Stimulated activated CD8-positive, alpha-beta memory T cell treated with anti-CD3 and anti-CD28 coated beads, Interleukin-2, amount 100 ng/mL, for 48 hours (primary cell): ENCODE measurements around the gene RHCE.
"Not testable (repeated sequence)": the region's sequence is repeated elsewhere in the genome, so short reads cannot be mapped to it uniquely, and the experiment has no call there.

Source experiments
- DNase-seq, 2 donors: peaks; one replicate each; pipeline ENCODE4 v3.0.0-alpha.2; 2020; ENCODE audit warnings: low read depth in 2 of 2

RHCE gene

DNA sequence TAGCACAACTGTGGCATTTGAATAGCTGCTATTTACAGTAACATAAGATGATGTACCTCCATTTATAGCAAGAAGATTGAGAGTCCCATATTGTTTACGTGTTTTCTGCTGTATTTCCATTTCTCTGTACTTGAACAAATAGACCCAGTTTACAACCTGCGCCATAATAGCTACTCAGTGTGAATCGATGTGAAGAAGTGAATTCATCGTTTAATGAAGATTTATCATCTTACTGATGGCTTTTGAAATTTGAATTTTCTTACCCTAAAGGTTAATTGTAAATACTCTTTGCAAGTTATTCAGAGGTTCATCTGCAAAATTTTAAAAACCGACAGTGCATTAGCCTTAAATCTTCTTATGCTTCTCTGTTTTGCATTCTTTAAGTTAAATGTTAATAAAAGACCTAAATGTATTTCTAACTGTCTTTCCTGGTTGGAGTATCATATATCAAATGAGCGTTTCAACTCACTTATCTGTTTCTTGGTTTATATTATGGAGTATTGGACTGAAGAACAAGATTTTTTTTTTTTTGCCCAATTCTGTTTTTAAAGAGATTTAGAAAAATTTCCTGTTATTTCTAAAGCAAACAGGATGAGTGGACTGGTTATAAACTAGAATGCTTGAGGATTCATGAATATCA, 12.2 kb upstream of the RHCE start:
- DNase-seq = no peak

DNA sequence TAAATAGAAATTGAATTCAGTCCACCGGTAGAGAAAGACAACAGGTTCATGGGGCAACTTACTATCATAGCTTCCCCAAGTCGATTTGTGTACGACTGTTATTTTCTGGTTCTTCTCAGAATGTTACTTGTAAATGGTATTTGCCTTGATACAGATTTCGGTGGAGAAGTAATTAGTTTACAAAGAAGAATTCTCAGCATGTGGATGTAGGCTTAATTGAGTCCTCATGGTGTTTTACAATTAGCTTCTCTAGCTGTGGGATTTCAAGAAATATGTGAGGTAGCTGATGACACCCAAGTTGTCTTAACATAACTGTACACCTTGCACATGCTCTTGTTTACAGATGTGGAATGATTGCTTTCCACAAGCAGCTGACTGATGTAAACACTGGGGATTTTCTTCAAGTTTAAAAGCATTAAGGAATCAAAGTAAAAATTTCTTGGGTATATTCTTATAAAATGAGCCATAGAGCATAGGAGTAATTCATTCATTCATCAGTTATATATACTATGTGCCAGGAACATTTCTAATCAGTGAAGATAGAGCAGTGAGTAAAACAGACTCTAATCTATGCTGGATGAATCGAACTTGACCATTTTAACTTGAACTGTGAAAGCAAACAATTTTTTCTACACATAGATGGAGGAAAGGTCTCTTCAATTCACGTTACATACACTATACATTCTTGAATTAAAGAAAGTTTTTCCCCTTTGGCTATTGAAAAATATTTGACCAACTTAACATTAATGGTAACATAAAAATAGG, 11.5 kb upstream of the RHCE start:
- DNase-seq = no peak

DNA sequence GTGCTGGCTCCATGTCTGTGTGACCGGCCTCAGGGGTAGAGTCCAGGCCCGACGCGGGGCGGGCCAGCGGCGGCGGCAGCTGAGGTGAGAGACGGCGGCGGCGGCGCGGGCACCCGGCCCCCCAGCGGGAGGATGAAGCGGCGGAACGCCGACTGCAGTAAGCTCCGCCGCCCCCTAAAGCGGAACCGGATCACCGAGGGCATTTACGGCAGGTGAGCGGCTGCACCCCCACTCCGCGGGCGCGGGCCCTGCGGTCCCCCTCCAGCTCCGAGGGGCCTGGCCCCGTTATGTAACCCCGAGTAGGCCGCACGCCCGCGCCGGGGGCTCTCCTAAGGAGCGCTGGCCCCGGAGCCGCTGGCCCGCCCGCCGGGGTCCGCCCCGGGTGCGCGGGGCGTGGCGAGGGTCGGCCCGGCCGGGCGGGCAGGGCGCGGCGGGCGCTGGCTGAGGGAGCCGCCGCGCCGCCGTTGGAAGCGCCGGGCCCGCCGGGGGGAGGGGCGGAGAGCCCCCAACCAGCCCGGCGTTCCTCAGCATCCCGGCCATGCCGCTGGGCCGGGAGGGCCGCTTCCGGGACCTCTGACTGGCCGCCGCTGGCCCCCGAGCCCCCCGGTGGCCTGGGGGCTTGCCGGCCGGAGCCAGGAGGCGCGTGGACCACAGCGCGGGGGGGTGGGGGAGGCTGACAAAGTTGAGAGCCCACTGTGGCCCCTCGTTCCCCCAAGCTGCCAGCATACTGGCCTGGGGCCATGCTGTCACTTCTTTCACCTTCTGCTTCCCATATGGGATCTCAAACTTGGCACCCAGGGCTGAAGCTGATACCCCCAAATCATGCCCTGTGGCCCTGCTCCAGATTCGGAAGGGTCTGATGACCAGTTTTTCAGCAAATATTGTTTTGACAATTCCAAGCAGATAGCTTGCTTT, 10.6 kb upstream of the RHCE start:
- no peak for DNase-seq

DNA sequence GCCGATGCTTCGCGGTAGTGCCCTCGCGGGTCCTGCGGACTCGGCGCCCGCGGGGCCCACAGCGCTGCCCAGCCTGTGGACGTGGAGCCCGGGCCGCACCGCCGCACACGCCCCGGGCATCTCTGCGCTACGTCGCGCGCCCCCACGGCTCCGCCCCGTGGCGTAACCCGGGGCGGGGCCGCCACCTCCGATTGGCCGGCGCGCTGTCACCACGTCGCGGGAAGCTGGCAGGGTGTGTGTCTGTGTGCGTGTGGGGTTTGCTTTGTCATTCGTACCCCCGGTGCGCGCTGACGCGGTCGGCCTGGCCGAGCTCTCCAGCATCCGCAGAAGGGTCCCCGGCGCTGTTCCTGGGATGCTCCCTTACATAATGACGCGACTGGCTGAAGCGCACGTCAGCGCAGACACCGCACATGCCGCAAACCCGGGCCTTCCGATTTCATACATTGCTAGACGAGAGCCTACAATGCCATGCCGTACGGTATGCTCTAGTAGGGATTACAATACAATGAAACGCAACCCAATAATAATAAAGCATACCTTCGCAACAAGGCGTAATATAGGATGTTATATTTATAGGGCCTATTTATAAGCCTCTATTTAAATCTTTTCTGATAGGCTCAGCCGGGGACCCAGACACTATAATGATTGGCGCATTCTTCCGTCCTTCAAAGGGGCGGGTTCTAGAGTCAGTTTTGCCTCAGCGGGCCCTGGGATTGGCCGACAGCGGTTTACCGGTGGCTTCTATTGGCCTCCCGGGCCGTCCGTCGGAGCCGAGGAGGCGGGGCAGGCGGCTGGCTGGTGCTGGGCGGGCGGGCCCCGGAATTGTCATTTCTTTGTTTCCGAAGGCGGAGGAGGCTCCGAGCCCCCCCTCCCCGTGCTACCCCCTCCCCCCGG, 9.7 kb upstream of the RHCE start, which contains the start of gene MACO1:
MACO1 (plus strand) TSS at position 825 of the 894 bp plus-strand sequence. CDS start 202 bp downstream, outside the sequence.
- DNase-seq = peak; percentile 92 to 93

DNA sequence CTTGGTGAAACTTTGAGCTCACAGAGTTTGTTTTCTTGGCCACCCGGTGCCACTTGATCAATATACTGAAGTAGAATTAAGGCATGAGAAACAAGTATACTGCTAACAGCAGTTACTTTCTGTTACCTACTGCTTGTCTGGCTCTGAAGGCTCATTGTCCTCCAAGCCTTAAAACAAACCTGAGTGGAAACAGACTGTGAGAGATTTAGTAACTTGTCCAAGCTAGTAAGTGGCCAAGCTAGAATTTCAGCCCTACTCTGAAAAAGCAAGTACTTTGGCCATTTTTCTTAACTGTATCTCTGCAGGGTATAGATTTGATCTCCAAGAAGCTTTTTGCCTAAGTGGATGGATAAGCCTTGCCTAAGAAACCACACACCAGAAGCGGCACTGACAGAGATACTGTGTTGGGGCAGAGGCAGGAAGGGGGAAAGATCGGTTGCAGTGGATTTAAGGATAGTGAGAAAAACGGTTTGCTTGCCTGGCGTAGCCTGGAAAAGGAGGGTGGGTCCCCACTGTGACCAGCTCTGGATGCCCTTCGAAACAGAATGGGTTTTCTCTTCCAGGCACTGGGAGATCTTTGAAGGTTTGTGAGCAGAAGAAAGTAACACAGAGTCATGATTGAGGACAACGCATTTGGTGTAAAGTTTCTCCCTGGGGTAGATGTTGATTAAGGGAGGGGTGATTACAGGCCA, 8.0 kb upstream of the RHCE start:
- no peak for DNase-seq

DNA sequence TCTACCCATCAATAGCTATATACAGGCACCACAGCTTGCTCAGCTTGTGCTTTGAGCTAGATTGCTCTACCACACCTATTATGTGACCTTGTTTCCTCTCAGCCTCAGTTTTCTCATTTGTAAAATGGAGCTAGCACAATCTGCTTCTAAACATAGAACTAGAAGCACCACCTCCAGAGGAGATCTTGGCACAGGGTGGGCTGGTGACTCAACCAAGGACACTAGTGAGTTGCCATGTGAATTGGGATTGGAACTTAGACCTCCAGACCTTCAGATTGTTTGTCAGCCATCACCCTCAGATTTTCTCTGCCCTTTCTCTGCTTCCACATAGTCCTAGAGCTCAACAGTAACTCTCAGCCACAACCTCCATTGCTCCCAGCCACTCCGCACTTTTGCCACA, 7.1 kb upstream of the RHCE start:
- no peak for DNase-seq

DNA sequence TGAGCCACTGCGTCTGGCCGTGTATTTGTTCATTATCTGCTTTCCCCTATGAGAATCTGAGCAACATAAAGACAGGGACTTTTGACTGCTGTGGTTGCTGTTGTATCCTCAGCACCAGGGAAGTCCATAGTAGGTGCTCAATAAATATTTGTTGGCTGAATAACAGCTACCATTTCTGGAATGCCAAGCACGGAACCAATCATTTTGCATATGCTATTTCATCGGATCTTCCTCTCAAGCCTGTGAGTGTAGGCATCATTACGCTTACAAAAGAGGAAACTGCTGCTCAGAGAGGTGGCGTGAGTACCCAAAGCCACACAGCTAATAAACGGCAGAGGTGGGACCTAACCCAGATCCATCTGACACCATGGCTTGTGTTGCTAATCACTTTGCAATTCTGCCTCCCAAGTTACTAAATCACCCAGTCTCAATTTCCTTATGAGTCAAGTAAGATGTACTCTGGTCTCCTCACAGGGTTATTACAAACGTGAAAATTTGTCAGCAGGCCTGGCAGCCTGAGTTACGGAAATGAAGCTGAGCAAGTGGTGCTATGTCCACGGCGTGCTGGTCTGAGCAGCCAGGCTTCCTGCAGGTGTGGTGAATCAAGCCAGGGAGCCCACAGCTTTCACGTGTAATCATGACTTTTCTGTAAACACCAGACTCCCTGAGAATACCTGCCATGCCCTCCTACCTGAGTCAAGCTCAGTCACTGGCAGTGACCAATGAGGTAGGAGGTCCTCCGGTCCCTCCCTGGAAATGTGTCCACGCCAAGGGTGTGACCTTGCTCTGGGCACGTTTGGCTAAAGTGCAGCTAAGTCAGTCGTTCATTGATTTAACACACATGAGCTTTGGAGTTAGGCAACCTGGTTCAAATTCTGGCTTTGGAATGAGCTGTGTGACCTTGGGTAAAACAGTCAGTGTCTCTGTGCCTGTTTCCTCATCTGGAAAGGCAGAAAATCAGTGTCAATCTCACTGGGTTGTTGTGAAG, 4.8 kb upstream of the RHCE start:
- no peak for DNase-seq

DNA sequence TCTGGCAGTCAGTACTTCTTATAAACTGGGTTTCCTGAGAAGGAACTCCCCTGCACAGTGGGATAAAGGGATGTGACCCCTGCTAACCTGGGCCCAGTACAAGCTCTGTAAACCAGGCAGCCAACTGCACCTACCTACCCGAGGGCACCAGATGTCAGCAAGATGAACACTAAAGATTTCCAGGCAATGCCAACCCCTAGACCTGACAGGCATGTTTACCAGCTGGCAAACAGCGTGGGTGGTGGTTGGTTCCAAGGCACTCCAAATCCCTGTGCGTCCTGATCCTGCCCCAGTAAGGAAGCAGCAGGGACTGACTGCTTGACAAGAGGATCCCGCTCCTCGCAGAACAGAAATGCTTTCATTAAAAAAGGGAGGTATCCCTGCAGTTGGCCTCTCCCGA, 2.6 kb upstream of the RHCE start:
- DNase-seq = not testable (repeated sequence)

DNA sequence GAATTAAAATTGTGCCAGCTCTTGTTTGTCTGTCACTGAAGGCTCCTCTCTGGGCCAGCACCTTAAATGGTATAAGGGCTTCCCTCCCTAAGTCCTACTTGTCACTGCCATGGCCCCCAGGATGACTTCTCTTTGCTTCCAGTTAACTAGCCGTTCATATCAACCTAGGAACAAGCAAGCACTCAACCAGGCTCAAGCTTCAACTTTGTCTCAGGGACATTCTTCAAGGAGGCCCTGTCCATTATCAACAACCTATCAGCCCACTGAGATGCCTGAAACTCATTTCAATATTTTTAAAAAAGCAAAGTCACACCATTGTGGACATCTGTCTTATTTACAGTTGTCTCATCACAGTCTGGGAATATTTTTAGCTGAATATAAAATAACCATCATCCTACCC, 1.3 kb downstream of the RHCE start:
- not testable (repeated sequence) for DNase-seq

DNA sequence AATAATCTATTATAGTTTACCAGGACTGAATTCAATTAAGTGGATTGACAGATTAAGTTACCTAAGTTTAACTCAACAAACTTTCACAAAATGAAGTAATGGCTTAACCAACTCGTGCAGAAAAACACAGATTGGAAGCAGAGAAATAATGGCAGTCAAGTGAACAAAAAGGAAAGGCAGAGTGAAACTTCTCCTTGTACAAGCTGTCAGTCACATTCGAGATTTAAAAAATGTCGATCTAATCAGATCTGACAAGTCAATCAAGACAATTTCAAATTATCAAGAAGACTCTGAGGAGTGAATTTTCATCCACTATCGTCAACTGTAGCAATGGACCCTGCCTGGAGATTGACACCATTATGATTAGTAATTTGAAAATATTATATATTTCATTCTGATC, 3.3 kb downstream of the RHCE start:
- not testable (repeated sequence) for DNase-seq

DNA sequence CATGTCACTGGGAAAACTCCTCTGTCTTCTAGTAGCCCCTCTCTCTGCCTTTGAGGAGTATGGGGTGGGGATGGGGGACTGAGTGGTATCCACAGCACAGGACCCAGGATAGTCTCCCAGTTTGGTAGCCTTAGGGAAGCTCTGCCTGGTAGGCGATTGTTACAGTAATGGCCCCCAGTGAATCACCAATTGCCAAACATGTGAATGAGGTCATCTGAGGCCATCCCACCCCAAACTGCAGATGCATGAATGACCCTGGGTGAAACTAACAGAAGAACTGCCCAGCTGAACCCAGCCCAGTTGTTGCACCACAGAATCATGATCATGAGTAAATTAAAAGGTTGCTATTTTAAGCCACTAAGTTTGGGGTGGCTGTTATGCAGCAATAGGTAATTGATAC, 6.0 kb downstream of the RHCE start:
- DNase-seq = not testable (repeated sequence)

DNA sequence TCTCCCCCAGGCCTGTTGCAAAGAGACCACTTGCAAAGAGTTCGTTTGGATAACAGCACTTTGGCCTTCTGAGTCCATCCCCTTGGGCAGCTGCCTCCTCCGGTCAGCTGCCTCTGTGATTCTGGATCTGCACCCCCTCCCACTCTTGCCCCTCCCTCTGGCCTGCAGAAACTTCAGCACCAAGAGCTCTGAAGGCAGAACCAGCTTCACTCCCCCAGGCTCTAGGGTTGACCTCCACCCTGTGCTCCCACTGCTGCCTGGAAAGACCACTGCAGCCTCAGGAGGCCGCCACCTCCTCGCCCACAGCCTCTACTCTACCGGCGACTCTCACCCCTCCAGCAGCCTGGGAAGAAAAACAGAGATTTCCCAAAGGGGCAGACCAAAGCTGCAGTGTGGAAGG, 6.5 kb downstream of the RHCE start:
- DNase-seq = not testable (repeated sequence)

DNA sequence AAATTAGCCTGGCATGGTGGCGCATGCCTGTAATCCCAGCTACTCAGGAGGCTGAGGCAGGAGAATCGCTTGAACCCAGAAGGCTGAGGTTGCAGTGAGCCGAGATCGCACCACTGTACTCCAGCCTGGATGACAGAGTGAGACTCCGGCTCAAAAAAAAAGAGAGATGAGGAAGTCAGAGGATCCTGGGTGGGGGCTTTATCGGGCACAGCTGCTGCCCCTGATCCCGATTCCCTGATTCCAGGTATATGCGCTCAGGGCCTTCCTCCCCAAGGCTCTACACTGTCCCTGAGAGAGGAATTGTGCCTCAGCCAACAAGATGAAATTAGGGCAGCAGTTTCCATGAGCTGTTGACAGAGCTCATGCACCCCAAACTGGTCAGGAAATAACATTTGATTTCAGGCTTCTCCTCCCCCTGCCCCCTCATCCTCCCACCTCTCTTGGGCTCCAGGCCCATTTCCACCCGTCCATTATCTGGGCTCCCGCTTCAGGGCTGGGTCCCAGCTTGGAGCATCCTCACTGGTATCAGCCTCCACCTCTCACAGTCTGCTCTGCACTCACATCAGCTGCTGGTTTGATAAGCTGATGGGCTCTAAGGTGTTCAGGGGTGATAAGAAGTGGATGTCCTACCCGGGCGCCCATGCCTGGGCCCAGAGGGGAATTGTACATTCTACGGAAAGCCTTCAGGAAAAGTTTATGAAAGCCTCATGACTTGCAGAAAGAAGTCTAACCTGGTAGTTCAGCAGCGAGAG, 7.6 kb downstream of the RHCE start:
- DNase-seq = not testable (repeated sequence)

DNA sequence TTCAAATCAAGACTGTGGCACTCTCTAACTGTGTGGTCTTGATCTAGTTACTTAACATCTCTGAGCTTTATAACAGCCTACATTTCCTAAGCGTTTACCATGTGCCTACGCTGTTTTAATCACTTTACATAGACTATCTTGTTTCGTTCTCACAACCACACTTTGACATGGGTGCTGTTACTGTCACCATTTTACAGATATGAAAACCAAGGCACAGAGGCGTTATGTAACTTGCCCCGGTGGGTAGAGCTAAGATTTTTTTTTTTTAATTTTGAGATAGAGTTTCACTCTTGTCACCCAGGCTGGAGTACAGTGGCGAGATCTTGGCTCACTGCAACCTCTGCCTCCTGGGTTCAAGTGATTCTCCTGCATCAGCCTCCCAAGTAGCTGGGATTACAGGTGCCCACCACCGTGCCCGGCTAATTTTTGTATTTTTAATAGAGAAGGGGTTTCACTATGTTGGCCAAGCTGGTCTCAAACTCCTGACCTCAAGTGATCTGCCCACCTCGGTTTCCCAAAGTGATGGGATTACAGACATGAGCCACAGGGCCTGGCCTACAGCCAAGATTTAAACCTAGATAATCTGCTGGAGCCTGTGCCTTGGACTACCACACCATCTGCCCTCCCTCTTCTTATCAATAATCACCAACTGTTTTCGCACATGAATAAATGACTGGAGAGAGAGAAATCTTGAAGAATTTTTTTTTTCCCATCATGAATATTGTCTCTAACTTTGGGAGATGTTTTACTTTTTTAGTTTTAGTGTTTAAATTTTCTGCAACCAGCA, 10.8 kb downstream of the RHCE start:
- not testable (repeated sequence) for DNase-seq

DNA sequence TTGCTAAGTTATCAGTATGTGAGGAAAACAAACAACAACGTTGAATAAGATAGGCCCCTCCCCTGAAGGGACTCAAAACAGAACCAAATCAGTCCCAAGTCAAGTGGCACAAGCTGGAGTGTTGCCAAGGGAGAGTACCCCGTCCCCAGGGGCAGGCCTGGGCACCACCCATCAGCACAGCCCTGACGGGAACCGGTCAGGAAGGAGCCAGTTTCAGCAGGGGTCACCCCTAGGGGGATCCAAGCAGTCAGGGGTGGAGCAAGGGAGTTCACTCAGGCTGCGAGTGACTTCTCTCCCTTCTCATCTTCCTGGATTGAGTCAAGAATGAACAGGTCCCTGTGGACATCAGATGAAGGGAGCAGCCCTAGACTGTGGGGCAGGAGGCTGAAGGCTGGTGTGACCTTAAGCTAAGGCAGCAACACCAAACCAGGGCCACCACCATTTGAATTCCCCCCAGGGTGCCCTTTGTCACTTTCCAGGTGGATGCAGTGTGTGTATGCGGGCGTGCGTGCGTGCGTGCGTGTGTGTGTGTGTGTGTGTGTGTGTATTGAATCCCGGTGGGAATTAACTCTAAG, 14.8 kb downstream of the RHCE start:
- not testable (repeated sequence) for DNase-seq

DNA sequence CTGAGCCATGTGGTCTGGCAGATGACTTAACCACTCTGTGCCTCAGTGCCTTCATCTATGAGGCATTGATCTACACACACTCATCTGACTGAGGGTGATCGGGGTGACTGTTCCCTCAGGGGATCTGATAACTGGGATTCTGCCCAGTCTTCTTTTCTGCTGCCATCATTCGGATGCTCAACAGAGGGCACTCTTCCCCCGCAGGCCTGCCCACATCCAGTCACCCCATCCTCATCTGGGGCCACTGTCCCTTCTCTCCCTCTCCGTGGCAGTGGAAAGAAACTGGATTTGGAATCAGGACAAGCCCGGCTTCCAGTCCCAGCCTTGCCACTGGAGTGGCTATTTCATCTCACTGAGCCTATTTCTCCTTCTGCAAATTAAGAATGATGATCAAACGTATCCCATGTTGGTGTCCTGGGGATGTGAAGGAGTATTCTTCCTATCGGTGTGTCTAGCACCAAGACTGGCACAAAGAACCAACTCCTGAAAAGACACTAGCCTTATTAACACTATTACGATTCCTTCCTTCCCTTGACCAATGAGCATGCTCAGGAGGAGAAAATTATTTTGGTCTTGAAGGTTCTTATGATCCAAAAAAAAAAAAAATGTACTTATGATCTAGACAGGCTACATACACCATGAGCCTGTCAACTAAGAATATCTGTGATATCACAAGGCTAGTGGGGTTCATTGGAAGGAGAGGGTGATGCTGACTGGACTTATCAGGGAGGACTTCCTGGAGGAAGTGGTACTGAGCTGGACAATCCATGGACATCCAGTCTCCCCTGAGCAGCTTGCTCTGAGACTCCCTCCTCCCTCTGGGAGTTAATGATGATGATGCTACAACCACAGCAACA, 17.4 kb downstream of the RHCE start:
- not testable (repeated sequence) for DNase-seq
